ENCODE data around the gene EIF1AD.
"Not testable (repeated sequence)": the region's sequence is repeated elsewhere in the genome, so short reads cannot be mapped to it uniquely, and the experiment has no call there.

Gene EIF1AD

GRCh38 chr11:66022401-66023185 is 20.6 kb upstream of the EIF1AD start:
- peak; percentile 76 for DNase-seq (ENCODE audit: low spot score)

- no peak for DNase-seq (ENCODE audit: low spot score)
These were observed 18.8 kb upstream of the EIF1AD start for GRCh38 chr11:66020618-66021357.

GRCh38 chr11:66020212-66020611 is 18.3 kb upstream of the EIF1AD start:
- DNase-seq (ENCODE audit: low spot score), result no peak

GRCh38 chr11:66017321-66017720 is 15.4 kb upstream of the EIF1AD start:
- no peak for DNase-seq (ENCODE audit: low spot score)

GRCh38 chr11:66016793-66017177 is 14.8 kb upstream of the EIF1AD start:
- DNase-seq (ENCODE audit: low spot score), result no peak

- no peak for DNase-seq (ENCODE audit: low spot score)
These were observed 14.2 kb upstream of the EIF1AD start for GRCh38 chr11:66015936-66016792.

- DNase-seq (ENCODE audit: low spot score), result no peak
These were observed 13.5 kb upstream of the EIF1AD start for GRCh38 chr11:66015454-66015881.

GRCh38 chr11:66014804-66015453 is 13.0 kb upstream of the EIF1AD start:
- no peak for DNase-seq (ENCODE audit: low spot score)

- DNase-seq (ENCODE audit: low spot score), result no peak
These were observed 11.8 kb upstream of the EIF1AD start for GRCh38 chr11:66013762-66014100.

GRCh38 chr11:66012946-66013761 is 11.2 kb upstream of the EIF1AD start:
- DNase-seq (ENCODE audit: low spot score), result no peak

- no peak for DNase-seq (ENCODE audit: low spot score)
These were observed 10.5 kb upstream of the EIF1AD start for GRCh38 chr11:66012371-66012945.

GRCh38 chr11:66011785-66012303 is 9.9 kb upstream of the EIF1AD start, which contains the start of gene CST6:
TSS of gene CST6 (plus strand) at chr11:66012008. CDS start at chr11:66012045, 37 bp downstream.
- DNase-seq (ENCODE audit: low spot score), result no peak

- no peak for DNase-seq (ENCODE audit: low spot score)
These were observed 9.4 kb upstream of the EIF1AD start for GRCh38 chr11:66011239-66011784.

- DNase-seq (ENCODE audit: low spot score), result not testable (repeated sequence)
These were observed 8.1 kb upstream of the EIF1AD start for GRCh38 chr11:66010036-66010435.

- no peak for DNase-seq (ENCODE audit: low spot score)
These were observed 6.6 kb upstream of the EIF1AD start for GRCh38 chr11:66008468-66009101.

- no peak for DNase-seq (ENCODE audit: low spot score)
These were observed 6.1 kb upstream of the EIF1AD start for GRCh38 chr11:66008095-66008467.

- no peak for DNase-seq (ENCODE audit: low spot score)
These were observed 5.3 kb upstream of the EIF1AD start for GRCh38 chr11:66007201-66007634.

- no peak for DNase-seq (ENCODE audit: low spot score)
These were observed 4.9 kb upstream of the EIF1AD start for GRCh38 chr11:66006891-66007176.

- no peak for DNase-seq (ENCODE audit: low spot score)
These were observed 4.4 kb upstream of the EIF1AD start for GRCh38 chr11:66006134-66006890.
